Stimulated activated CD4-positive, alpha-beta T cell treated with anti-CD3 and anti-CD28 coated beads, Interleukin-4, amount 100 ng/mL, for 24 hours (primary cell): ENCODE measurements around the gene NCCRP1.

Experiments used
- DNase-seq: peaks from one replicate; pipeline ENCODE4 v3.0.0-alpha.2; 2020

NCCRP1 gene

GRCh38 chr19:39181500-39182173, 15.1 kb upstream of the NCCRP1 start:
- DNase-seq: no peak

DNA sequence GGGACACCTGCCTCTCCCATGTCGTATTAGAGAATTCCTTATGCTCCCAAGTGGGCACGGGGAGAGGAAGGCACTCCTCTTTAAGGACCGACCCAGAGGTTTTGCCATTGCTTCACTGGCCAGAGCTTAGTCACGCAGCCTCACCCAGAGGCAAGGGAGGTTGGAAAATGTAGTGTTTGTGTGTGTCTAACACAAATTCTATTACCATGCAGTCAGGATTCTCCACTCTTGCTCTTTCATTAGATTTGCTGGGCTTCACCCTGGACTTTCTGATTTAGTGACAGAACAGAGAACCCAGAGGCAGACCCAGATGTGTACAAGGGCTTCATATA, 14.6 kb upstream of the NCCRP1 start:
- no peak for DNase-seq

DNA sequence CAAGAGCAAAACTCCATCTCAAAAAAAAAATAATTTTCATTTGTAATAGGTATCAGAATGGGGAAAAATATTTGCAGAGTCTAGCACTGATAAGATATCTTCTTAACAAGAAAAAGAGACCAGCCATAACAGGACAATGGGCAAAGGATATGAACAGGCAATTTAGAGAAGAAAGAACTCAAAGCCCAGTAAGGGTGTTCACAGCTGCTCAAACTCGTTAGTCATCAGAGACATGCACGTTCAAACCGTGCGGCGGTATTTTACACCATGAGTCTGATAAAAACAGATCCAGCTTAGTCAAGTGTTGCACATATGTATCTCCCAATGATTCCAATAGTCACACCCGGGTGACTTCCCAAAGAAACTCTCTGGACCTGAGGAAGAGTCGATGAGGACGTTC, 13.7 kb upstream of the NCCRP1 start:
- no peak for DNase-seq

DNA sequence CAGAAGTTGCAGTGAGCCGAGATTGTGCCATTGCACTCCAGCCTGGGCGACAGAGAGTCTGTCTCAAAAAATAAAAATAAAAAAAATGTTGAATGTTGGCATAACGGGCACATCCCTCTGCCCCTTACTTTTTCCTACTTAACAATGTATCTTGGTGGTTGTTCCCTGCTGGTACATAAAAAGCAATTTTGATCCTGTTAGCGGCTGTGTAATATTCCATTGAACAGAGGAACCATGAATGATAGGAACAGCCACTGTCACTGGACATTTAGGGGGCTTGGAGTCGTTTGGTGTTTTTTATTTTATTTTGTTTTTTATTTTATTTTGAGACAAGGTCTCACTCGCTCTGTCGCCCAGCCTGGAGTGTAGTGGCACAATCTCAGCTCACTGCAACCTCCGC, 10.4 kb upstream of the NCCRP1 start:
- no peak for DNase-seq

- DNase-seq: no peak
Measured at GRCh38 chr19:39187552-39187943, 9.2 kb upstream of the NCCRP1 start.

DNA sequence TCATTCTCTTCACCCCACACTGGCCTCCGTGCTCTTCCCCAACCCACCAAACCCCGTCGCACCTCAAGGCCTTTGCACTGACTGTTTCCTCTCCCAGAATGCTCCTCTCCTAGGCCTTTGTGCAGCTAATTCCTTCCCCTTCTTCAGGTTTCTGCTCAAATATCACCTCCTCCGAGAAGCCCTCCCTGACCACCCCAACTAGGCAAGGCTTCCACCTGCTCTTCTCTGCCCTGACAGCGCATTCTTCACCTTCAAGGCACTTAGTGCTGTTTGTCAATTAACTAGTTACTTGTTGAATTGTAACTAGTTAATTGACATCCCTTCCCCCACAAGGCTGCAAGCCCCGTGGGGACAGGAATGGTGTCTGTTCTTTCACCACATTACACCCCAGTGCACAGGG, 7.8 kb upstream of the NCCRP1 start:
- DNase-seq: no peak

GRCh38 chr19:39190768-39191167, 6.0 kb upstream of the NCCRP1 start:
- DNase-seq: no peak

DNA sequence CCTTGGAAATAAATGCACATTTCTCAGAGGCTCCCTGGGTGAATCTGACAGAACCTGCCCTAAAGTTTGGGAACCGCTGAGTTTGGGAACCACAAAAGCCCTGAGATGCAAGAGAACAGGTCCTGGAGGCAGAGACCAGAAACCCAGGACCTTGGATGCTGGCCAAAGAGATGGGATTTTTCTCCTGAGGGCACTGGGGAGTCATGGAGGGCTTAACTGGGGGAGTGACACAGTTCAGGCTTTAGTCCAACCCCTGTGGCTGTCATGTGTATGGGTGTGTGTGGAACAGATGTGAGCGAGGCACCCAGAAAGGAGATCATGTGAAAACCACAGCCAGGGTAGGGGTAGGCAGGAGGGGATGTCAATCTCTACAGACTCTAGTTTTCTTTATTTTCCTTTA, 3.9 kb upstream of the NCCRP1 start:
- DNase-seq: no peak

DNA sequence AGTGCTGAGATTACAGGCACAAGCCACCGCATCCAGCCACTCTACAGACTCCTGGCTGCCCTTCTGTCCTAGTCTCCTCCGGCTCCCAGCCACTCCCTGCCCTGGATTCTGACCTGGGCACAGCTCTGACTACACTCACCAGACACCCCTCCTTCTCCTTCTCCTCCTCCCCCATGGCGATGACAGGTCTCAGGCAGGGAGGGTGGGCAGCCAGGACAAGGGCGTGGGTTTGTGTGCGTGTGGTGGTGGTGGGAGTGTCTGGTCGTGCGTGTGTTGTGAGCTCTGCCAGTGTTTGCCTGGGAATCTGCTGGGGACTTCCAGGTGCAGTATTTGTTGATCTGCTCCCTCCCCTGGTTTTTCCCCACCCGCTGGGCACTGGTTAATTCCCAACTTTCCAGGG, 3.0 kb upstream of the NCCRP1 start:
- no peak for DNase-seq

GRCh38 chr19:39194832-39195542, 1.8 kb upstream of the NCCRP1 start:
- no peak for DNase-seq

DNA sequence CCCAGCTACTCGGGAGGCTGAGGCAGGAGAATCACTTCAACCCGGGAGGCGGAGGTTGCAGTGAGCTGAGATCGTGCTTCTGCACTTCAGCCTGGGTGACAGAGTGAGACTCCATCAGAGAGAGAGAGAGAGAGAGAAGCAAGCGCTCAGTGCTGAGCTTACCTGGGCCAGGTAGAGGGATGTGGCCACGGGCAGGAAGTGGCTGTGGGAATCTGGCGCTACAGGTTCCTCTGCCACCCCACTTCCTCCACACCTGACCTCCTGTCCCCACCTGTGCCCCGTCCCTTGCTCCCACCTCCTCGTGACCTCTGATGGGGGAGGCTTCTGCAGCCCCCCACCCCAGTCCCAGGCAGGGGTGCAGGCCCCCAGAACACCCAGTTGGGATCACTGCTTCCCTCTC, 1.0 kb upstream of the NCCRP1 start:
- no peak for DNase-seq

DNA sequence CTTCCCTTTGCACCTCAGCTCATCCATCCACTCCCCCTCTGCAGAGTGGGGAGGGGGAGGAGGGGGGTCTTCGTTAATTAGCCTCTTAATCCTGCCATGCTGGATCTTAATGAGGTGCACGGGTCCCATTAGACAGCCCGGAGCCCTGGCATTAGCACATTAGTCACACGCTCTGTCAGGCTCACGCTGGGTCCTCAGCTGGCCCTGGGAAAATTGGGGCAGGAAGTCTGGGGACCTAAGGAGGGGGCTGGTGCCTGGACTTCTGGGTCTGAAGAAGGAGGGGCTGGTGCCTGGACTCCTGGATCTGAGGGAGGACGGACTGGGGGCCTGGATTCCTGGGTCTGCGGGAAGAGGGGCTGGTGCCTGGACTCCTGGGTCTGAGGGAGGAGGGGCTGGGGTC, 444 bp upstream of the NCCRP1 start:
- no peak for DNase-seq

DNA sequence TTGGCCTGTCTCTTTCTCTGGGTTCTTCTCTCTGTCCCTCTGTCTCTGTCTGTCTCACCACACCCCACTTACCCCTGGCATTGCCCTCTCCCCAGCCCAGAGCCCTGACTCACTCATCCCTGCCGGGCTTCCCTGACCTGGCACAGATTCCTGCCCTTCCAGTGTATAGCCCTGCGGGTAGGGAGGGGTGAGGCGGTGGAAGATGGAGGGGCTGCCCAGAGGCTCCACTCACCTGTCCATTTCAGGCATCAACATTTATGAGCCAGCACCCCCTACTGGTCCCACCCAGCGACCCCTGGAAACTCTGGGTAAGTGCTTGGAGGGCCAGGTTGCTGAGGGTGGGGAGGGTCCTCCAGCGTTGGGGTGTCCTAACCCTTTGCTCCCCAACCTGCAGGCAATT, 1.0 kb downstream of the NCCRP1 start:
- no peak for DNase-seq

DNA sequence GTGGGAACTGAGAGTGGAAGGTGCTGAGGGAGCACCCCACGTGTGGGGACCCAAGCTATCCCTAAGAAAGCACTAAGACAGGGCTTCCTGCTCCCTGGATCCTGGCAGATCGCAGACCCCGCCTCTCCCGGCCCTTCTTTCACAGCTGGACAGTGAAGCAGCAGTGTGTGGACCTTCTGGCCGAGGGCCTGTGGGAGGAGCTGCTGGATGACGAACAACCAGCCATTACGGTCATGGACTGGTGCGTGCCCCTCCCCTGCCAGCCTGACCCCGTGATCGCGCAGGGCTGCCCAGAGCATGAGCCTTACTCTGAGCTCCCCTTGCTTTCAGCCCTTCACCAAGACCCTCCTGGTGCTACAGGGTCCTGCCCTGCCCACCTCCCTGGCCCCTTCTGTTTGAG, 2.3 kb downstream of the NCCRP1 start:
- DNase-seq: no peak

DNA sequence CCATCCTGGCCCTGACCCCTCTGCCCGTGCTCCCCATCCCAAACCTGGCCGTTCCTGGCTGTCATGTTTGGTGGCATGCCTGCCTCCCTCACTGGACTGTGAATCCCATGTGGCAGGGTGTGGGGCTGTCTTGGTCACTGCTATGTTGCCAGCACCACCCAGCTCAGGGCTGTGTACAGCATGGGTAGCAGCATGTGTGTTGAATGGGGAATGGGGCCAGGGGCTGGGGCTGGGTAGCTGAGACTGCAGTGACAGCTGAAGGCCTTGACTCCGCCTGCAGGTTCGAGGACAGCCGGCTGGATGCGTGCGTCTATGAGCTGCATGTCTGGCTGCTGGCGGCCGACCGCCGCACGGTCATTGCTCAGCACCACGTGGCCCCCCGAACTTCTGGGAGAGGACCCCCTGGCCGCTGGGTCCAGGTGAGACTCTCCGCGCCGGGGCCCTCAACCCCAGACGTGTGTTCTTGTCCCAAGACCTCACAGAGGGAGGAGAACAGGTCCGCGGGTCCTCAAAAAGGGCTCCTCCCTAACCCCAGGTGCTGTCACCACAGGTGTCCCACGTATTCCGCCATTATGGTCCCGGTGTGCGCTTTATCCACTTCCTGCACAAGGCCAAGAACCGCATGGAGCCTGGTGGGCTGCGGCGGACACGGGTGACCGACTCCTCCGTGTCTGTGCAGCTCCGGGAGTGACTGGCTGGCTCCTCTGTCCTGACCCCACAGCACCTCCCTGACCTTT, 3.5 kb downstream of the NCCRP1 start:
- DNase-seq: no peak

GRCh38 chr19:39200803-39201115, 4.0 kb downstream of the NCCRP1 start:
- no peak for DNase-seq

DNA sequence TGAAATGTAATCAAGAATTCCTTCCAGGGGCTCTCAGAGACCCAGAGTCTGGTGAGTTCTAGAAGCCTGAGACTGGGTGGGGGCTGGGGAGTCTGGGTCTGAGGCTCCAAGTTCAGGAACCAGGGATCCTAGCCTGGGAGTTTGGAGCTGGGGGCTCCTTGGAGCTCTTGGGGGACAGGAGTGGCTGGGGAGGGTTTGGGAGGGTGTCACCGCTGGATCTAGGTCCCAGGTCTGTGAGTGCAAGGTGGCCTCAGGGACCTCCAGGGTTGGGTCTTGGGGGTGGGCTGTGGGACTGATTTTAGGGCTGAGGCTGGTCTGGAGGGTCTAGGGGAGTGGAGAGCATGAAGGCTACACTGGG, 6.2 kb downstream of the NCCRP1 start:
- no peak for DNase-seq

GRCh38 chr19:39203372-39204341, 6.9 kb downstream of the NCCRP1 start, which contains the start of gene SYCN:
TSS of gene SYCN (minus strand) at chr19:39204263. CDS start at chr19:39204254, 9 bp downstream.
- DNase-seq: no peak

DNA sequence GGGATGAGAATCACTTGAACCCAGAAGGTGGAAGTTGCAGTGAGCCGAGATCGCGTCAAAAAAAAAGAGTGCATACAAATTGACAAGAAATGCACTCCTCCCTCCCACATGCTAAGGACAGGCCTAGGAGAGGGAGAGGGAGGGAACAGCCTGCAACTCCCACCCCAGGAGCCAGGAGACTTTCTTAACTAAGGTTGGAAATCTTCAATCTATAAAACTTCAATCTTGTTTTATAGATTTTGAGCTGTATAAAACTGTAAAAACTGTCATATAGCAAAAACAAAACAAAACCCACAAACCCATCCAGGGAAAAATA, 8.6 kb downstream of the NCCRP1 start:
- DNase-seq: no peak

DNA sequence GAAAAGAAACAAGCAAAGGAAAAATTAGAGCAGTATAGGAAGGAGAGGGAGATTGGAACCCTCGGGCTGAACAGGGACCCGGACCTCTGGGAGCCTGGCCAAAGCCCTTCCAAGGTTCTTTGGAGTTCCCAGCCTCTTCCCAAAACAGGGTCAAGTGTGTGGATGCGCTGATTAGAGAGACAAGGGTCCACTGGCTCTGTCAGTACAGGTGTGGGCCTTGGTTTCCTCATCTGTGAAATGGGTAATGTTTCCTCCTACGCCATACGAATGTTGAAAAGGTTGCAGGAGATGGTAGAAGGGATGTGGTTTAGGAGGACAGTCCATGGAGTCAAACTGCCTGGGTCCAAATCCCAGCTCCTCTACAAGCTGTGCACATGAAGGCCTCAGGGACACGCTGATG, 9.4 kb downstream of the NCCRP1 start:
- no peak for DNase-seq

GRCh38 chr19:39207293-39207836, 10.6 kb downstream of the NCCRP1 start:
- no peak for DNase-seq

GRCh38 chr19:39208175-39208795, 11.5 kb downstream of the NCCRP1 start:
- DNase-seq: no peak

DNA sequence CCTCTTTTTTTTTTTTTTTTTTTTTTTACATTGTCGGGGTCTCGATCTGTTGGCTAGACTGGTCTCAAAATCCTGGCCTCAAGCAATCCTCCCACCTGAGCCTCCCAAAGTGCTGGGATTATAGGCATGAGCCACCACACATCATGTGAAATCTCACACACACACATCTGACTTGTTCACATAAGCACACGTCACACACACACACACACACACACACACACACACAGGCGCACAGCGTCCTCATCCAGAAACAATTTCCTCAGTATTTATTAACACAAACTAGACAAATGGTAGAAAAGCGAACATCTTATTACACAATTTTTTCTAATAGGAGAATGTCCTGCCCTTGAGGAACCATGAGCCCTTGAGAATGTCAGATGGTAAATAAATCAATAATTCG, 12.4 kb downstream of the NCCRP1 start:
- DNase-seq: no peak
